ENCODE measurements around the gene PDGFD. TPM values are rescaled to one million over a fixed set of nuclear protein-coding genes. Genes with fewer than 3 reads are reported as not detected.

The PDGFD gene
- total RNA-seq, 2 donors from 2014 or later: 14.4 to 27.8 TPM

DNA sequence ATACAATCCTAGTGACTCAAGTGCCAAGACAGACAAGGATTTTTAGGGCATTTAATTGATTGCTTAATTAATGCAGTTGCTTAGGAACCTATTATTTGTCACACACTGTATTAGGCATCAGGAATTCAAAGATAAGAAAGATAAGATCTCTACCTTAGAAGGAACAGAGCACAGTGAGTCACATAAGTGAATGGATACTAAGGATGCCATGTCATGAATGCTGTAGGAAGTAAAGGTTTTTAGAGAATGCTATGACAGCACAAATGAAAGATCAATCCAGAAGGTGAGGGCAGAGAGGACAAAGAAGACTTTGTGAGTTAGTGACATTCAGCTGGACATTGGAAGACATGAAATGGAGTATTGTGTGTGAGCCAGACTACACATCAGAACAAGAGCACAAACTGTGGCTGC lies 275.4 kb downstream of the PDGFD start:
- Histone ChIP-seq H3K27me3 (no peaks in the 10 kb centered on the region), H3K27ac (no peak overlapping the region), H3K9me3 (peaks cover 0 to 12% of the 10 kb centered on the region in 2 donors), H3K4me1 (no peaks in the 10 kb centered on the region), H3K36me3 (no peaks in the 10 kb centered on the region), H3K4me3 (no peak overlapping the region)
- DNase-seq (ENCODE audit: low spot score): no peak
- no peak for TF ChIP-seq CTCF (IDR thresholded peaks at IDR 0.05)

DNA sequence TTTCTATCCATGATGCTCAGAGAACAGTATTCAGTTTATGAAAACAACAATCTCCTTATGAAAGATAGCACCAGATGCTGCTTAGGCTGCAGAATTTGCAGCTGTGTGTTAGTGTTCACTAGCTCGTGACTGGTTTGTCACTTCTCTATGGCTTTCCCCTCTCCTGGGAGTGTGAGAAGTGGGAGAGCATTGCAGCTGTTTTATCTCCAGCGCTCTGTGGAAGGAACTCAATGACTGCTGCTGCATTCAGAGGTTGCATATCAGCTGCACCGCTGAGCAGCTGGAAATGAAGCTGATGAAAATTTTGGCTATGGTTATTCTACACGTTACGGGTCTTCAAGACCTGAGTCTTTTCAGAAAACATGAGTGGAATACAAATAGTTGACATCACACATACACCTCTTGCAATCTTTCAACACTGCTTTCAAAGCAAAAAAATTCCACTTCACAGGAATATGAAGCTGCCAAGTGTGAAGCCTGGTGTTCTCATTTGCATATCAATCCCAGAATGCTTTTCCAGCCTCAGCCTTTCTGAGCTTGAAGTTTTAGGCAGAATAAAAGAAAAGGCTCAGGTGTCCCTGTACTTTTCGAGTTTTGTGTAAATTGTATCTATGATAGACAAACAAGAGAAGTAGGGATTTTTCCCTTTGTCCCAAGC lies 276.8 kb downstream of the PDGFD start:
- no peak for DNase-seq (ENCODE audit: low spot score)
- Histone ChIP-seq H3K4me1 (no peaks in the 10 kb centered on the region), H3K36me3 (no peaks in the 10 kb centered on the region), H3K4me3 (no peak overlapping the region), H3K27me3 (no peaks in the 10 kb centered on the region), H3K9me3 (peaks cover 0 to 12% of the 10 kb centered on the region in 2 donors), H3K27ac (no peak overlapping the region)
- no peak for TF ChIP-seq CTCF (IDR thresholded peaks at IDR 0.05)

- DNase-seq (ENCODE audit: low spot score): no peak
- H3K4me1 ChIP-seq: no peaks in the 10 kb centered on the region
- H3K36me3 ChIP-seq: no peaks in the 10 kb centered on the region
- no peaks in the 10 kb centered on the region for H3K9me3 ChIP-seq
- no peaks in the 10 kb centered on the region for H3K27me3 ChIP-seq
- no peak for TF ChIP-seq CTCF (IDR thresholded peaks at IDR 0.05)
- H3K4me3 ChIP-seq: no peak overlapping the region
- H3K27ac ChIP-seq: no peak overlapping the region
Observed at GRCh38 chr11:103883856-103884255, 280.1 kb downstream of the PDGFD start.

DNA sequence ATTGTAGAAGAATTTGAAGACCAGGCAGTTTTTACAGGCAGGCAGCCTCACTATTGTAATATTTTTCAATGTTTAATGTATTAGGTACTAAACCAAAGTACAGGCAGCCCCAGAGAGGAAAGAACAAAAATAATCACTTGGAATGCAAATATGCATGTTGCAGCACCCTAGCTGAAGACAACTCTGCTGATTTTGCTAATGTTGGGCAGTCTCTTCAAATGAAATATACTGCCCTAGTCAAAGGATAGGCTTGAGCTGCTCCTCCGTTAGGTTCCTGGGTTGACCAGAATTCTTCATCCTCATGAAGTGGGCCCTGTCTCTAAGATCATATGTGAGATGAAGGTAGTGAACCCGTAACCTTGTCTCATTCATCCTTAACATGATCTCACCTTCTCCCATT lies 280.7 kb downstream of the PDGFD start:
- Histone ChIP-seq H3K4me3 (no peak overlapping the region), H3K27me3 (no peaks in the 10 kb centered on the region), H3K36me3 (no peaks in the 10 kb centered on the region), H3K4me1 (no peaks in the 10 kb centered on the region), H3K9me3 (no peaks in the 10 kb centered on the region), H3K27ac (no peak overlapping the region)
- TF ChIP-seq CTCF (IDR thresholded peaks at IDR 0.05): no peak
- no peak for DNase-seq (ENCODE audit: low spot score)

GRCh38 chr11:103881584-103881983 lies 282.4 kb downstream of the PDGFD start:
- peak overlapping the region in 1 of 2 donors; percentile 22 for H3K27ac ChIP-seq

More at GRCh38 chr11:103881584-103881983, 282.4 kb downstream of the PDGFD start:
- Histone ChIP-seq H3K4me3 (no peak overlapping the region), H3K27me3 (no peaks in the 10 kb centered on the region), H3K4me1 (no peaks in the 10 kb centered on the region), H3K9me3 (no peaks in the 10 kb centered on the region), H3K36me3 (no peaks in the 10 kb centered on the region)
- no peak for TF ChIP-seq CTCF (IDR thresholded peaks at IDR 0.05)
- no peak for DNase-seq (ENCODE audit: low spot score)

All from right atrium auricular region (tissue), 2 donors.